HepG2 (cell line): ENCODE measurements around the gene HES7.

ENCODE experiments used
- ADNP ChIP-seq: sonication (generic); formaldehyde crosslinking; IDR thresholded peaks from 2 replicates; pipeline ENCODE4 v1.4.0; 2020; ENCODE audit warnings: missing genetic modification reagents
- JUNB ChIP-seq: sonication (generic); formaldehyde crosslinking; IDR thresholded peaks from 2 replicates; pipeline ENCODE4 v1.8.0; 2022; ENCODE audit warnings: missing genetic modification reagents, mild to moderate bottlenecking, borderline replicate concordance
- MBNL3 ChIP-seq: fragments of 250-450 bp; sonication (Bioruptor Pico); conservative IDR thresholded peaks from 2 replicates; pipeline ENCODE4 v1.8.0; 2022; ENCODE audit warnings: mild to moderate bottlenecking, inconsistent platforms
- TAF1 ChIP-seq: sonication (generic); formaldehyde crosslinking; IDR thresholded peaks from 2 replicates; pipeline ENCODE4 v1.4.0; 2020; ENCODE audit warnings: missing genetic modification reagents
- YY1 ChIP-seq: IDR thresholded peaks from 2 replicates; pipeline ENCODE4 v1.6.1; 2011; ENCODE audit warnings: low read length, low read depth, moderate library complexity, mild to moderate bottlenecking; ENCODE audit not compliant: insufficient read depth, insufficient replicate concordance
- ZBTB42 ChIP-seq: sonication (generic); formaldehyde crosslinking; IDR thresholded peaks from 2 replicates; pipeline ENCODE4 v1.5.0; 2020; ENCODE audit warnings: mild to moderate bottlenecking, missing genetic modification reagents
- ZFP90 ChIP-seq: sonication (generic); formaldehyde crosslinking; IDR thresholded peaks from 2 replicates; pipeline ENCODE4 v1.8.0; 2022; ENCODE audit warnings: missing genetic modification reagents, mild to moderate bottlenecking, inconsistent platforms, borderline replicate concordance
- ZNF138 ChIP-seq: sonication (generic); formaldehyde crosslinking; IDR thresholded peaks from 2 replicates; pipeline ENCODE4 v1.5.0; 2020; ENCODE audit warnings: mild to moderate bottlenecking, low read depth, missing genetic modification reagents
- ZNF317 ChIP-seq: sonication (generic); formaldehyde crosslinking; IDR thresholded peaks from 2 replicates; pipeline ENCODE4 v1.5.0; 2020; ENCODE audit warnings: mild to moderate bottlenecking, missing genetic modification reagents

DNA sequence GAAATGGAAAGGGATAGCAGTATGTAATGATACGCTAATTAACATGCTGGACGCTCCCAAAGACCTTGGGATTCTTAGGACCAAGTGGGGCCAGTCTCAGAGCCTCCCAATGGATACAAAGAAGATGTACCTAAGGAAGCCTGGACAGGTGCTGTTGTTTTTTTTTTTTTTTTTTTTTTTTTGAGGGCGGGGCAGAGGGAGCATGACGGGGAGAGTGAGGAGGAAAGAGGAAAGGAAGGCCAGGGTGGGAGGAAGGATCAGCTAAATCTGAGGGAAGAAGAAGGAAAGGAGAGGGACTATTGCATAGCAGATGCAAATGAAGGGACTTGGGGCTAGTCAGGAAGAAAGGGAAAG is 36.3 kb upstream of the HES7 start:
- TF ChIP-seq ZFP90 (CRISPR knock-in tag) = no peak
- no peak for TF ChIP-seq TAF1
- no peak for TF ChIP-seq ZBTB42 (CRISPR knock-in tag)
- no peak for TF ChIP-seq YY1
- no peak for TF ChIP-seq MBNL3
- TF ChIP-seq ZNF138 (CRISPR knock-in tag) = no peak
- no peak for TF ChIP-seq ADNP (CRISPR knock-in tag)
- no peak for TF ChIP-seq JUNB
- no peak for TF ChIP-seq ZNF317 (CRISPR knock-in tag)
